Coronary artery (tissue), 2 donors: ENCODE results near the gene CAMK4.

ENCODE experiments used
- DNase-seq: peaks from one replicate; pipeline ENCODE4 v3.0.0-alpha.2; 2017; ENCODE audit warnings: low spot score
- H3K27ac ChIP-seq, 2 donors: fragments of 200-600 bp; sonication (generic); one replicate each; pipeline ENCODE4 v1.5.1; 2016 to 2019
- H3K4me3 ChIP-seq: fragments of 200-600 bp; sonication (generic); 2 replicates; pipeline ENCODE4 v1.5.1; 2016; ENCODE audit warnings: mild to moderate bottlenecking, moderate library complexity
- CTCF ChIP-seq: fragments of 200-600 bp; sonication (generic); IDR thresholded peaks from one replicate; pipeline ENCODE4 v1.5.1; 2019; ENCODE audit warnings: antibody characterized with exemption

CAMK4 gene

GRCh38 chr5:111493031-111493430 lies 268.8 kb downstream of the CAMK4 start:
- Histone ChIP-seq H3K27ac (no peak overlapping the region), H3K4me3 (no peak overlapping the region)
- TF ChIP-seq CTCF, result no peak
- no peak for DNase-seq

GRCh38 chr5:111494355-111494999 lies 270.3 kb downstream of the CAMK4 start:
- TF ChIP-seq CTCF, result no peak
- no peak for DNase-seq
- Histone ChIP-seq H3K4me3 (no peak overlapping the region), H3K27ac (no peak overlapping the region)

GRCh38 chr5:111495159-111495558 lies 271.0 kb downstream of the CAMK4 start:
- Histone ChIP-seq H3K27ac (no peak overlapping the region), H3K4me3 (no peak overlapping the region)
- TF ChIP-seq CTCF, result no peak
- DNase-seq, result no peak

- H3K4me3 ChIP-seq, result no peak overlapping the region
- H3K27ac ChIP-seq, result no peak overlapping the region
- no peak for DNase-seq
- no peak for TF ChIP-seq CTCF
These were observed 274.2 kb downstream of the CAMK4 start for GRCh38 chr5:111498346-111498745.

GRCh38 chr5:111502956-111503355 lies 278.8 kb downstream of the CAMK4 start:
- DNase-seq, result no peak
- Histone ChIP-seq H3K4me3 (no peak overlapping the region), H3K27ac (peak overlapping the region; percentile 49 to 71)
- TF ChIP-seq CTCF, result no peak

GRCh38 chr5:111505096-111505495 lies 280.9 kb downstream of the CAMK4 start:
- H3K27ac ChIP-seq, result peak overlapping the region; percentile 22 to 49
- H3K4me3 ChIP-seq, result no peak overlapping the region
- no peak for TF ChIP-seq CTCF
- no peak for DNase-seq

GRCh38 chr5:111507276-111507675 lies 283.1 kb downstream of the CAMK4 start:
- TF ChIP-seq CTCF, result no peak
- no peak for DNase-seq
- Histone ChIP-seq H3K4me3 (no peak overlapping the region), H3K27ac (no peak overlapping the region)
